Panc1 (cell line): ENCODE data around the gene FHL1. TPM values are rescaled to one million over a fixed set of nuclear protein-coding genes. Genes with fewer than 3 reads are reported as not detected.

Experiments used
- ATAC-seq: fragments of 200-7000 bp; cut with Tn5 transposase; 2 replicates; pipeline ENCODE4 v1.9.1; 2020; ENCODE audit warnings: mild to moderate bottlenecking, moderate library complexity
- BruUV-seq: library from RNA; stranded (reverse); fragments of 400-500 nt; replicated peaks from 2 replicates; lab custom pipeline; 2021; lab: Mats Ljungman, UMichigan
- CTCF ChIA-PET: fragments of 300-600 bp; sonication (Branson Sonifier 250); formaldehyde crosslinking; loops from one replicate; lab custom pipeline; 2022; ENCODE audit warnings: antibody characterized with exemption; lab: Charles Lee
- POLR2A ChIA-PET: fragments of 300-600 bp; sonication (Branson Sonifier 250); formaldehyde crosslinking; loops from one replicate; lab custom pipeline; 2022; ENCODE audit warnings: antibody characterized with exemption; lab: Charles Lee
- DNase-seq: peaks from one replicate; pipeline ENCODE4 v3.0.0-alpha.2; 2010; ENCODE audit warnings: low read depth, low spot score
- H3K27ac ChIP-seq: 2 replicates; pipeline ENCODE4 v1.5.1; 2011; ENCODE audit warnings: mild to moderate bottlenecking, low read length, inconsistent platforms
- H3K27me3 ChIP-seq: fragments of 200-500 bp; sonication (Bioruptor generic); 2 replicates; pipeline ENCODE4 v1.6.0; 2014; ENCODE audit warnings: low read length, inconsistent platforms; ENCODE audit not compliant: control insufficient read depth, insufficient read depth
- H3K36me3 ChIP-seq: fragments of 200-500 bp; sonication (Bioruptor generic); 2 replicates; pipeline ENCODE4 v1.5.1; 2014; ENCODE audit warnings: inconsistent platforms, mild to moderate bottlenecking, low read length, moderate library complexity; ENCODE audit not compliant: control insufficient read depth, insufficient read depth
- H3K4me1 ChIP-seq: 2 replicates; pipeline ENCODE4 v1.5.1; 2011; ENCODE audit warnings: inconsistent platforms, mild to moderate bottlenecking, low read length, moderate library complexity; ENCODE audit not compliant: control insufficient read depth, insufficient read depth
- H3K4me3 ChIP-seq, 2 experiments: 2 replicates each; pipeline ENCODE4 v1.5.1; 2011 to 2012; ENCODE audit warnings: low read depth in 2 of 2, low read length in 2 of 2, mild to moderate bottlenecking in 2 of 2, inconsistent platforms in 1 of 2, moderate library complexity in 1 of 2
- H3K9me3 ChIP-seq: fragments of 200-500 bp; sonication (Bioruptor generic); 2 replicates; pipeline ENCODE4 v1.5.1; 2014; ENCODE audit warnings: low read depth, mild to moderate bottlenecking, inconsistent platforms, low read length, moderate library complexity; ENCODE audit not compliant: control insufficient read depth, insufficient read depth
- POLR2AphosphoS5 ChIP-seq: IDR thresholded peaks from 2 replicates; pipeline ENCODE4 v1.6.1; 2012; ENCODE audit warnings: mild to moderate bottlenecking, low read depth, low read length, moderate library complexity
- SIN3A ChIP-seq: IDR thresholded peaks from 2 replicates; pipeline ENCODE4 v1.6.1; 2012; ENCODE audit warnings: low read depth, mild to moderate bottlenecking, low read length, moderate library complexity, borderline replicate concordance; ENCODE audit not compliant: insufficient read depth
- TCF7L2 ChIP-seq: IDR thresholded peaks from 2 replicates; pipeline ENCODE4 v1.6.1; 2011; ENCODE audit warnings: mild to moderate bottlenecking, low read depth, low read length, inconsistent platforms
- in situ Hi-C: cut with HindIII; loops from 2 replicates; pipeline ENCODE4 v1.10.0; 2016; ENCODE audit warnings: low sequenced_read_pairs, low pct_unique_long_range_greater_than_20kb
- intact Hi-C: fragments of 100-400 bp; cut with micrococcal nuclease; formaldehyde crosslinking; loops from one replicate; pipeline ENCODE4 v1.10.0; 2022; ENCODE audit not compliant: unreplicated experiment
- total RNA-seq: library from RNA; stranded (reverse); gene quantifications from one replicate; pipeline ENCODE4 v1.2.1, GENCODE V29; 2021; ENCODE audit not compliant: unreplicated experiment
- TF ChIP-seq, protein P1 (sequence below): fragments of 450-650 bp; IDR thresholded peaks from 2 replicates; pipeline ENCODE4 v1.5.1; 2017; ENCODE audit warnings: mild to moderate bottlenecking
- TF ChIP-seq, protein P2 (sequence below), 2 experiments: IDR thresholded peaks; 2 replicates each; pipeline ENCODE4 v1.6.1; 2011 to 2012; ENCODE audit warnings: low read depth in 2 of 2, control low read depth in 1 of 2, low read length in 1 of 2, mild to moderate bottlenecking in 1 of 2, moderate library complexity in 1 of 2; ENCODE audit not compliant: insufficient read depth in 1 of 2

The FHL1 gene
- total RNA-seq, 1 experiment from 2014 or later: 67.9 TPM

DNA sequence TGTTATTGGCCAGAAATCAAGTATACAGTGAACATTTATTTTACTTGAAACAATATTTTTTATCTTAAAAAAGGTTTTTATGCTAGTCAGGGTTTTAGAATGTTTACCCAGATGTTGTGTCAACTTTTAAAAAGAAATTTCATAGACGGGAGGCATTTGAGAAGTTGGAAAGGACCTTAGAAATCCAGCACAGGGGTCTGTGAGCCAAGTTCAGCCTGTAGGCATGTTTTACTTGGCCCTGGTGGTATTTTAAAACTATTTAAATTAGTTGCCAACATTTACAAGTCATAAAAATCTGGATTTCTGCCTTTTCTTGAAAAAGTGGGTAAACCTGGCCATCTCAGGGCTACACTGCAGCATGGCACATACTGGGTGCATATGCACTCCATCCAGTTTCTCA, 25.5 kb upstream of the FHL1 start:
- no peaks in the 10 kb centered on the region for H3K9me3 ChIP-seq
- peaks cover 2% of the 10 kb centered on the region; the same call in 1 of the 2 replicates for H3K4me1 ChIP-seq
- in situ Hi-C loops: no loop called here
- BruUV-seq: no TSS peak
- no peaks in the 10 kb centered on the region for H3K36me3 ChIP-seq
- TF ChIP-seq, protein P1, sequence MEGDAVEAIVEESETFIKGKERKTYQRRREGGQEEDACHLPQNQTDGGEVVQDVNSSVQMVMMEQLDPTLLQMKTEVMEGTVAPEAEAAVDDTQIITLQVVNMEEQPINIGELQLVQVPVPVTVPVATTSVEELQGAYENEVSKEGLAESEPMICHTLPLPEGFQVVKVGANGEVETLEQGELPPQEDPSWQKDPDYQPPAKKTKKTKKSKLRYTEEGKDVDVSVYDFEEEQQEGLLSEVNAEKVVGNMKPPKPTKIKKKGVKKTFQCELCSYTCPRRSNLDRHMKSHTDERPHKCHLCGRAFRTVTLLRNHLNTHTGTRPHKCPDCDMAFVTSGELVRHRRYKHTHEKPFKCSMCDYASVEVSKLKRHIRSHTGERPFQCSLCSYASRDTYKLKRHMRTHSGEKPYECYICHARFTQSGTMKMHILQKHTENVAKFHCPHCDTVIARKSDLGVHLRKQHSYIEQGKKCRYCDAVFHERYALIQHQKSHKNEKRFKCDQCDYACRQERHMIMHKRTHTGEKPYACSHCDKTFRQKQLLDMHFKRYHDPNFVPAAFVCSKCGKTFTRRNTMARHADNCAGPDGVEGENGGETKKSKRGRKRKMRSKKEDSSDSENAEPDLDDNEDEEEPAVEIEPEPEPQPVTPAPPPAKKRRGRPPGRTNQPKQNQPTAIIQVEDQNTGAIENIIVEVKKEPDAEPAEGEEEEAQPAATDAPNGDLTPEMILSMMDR: no peak
- TF ChIP-seq POLR2AphosphoS5: no peak
- TF ChIP-seq, protein P2, sequence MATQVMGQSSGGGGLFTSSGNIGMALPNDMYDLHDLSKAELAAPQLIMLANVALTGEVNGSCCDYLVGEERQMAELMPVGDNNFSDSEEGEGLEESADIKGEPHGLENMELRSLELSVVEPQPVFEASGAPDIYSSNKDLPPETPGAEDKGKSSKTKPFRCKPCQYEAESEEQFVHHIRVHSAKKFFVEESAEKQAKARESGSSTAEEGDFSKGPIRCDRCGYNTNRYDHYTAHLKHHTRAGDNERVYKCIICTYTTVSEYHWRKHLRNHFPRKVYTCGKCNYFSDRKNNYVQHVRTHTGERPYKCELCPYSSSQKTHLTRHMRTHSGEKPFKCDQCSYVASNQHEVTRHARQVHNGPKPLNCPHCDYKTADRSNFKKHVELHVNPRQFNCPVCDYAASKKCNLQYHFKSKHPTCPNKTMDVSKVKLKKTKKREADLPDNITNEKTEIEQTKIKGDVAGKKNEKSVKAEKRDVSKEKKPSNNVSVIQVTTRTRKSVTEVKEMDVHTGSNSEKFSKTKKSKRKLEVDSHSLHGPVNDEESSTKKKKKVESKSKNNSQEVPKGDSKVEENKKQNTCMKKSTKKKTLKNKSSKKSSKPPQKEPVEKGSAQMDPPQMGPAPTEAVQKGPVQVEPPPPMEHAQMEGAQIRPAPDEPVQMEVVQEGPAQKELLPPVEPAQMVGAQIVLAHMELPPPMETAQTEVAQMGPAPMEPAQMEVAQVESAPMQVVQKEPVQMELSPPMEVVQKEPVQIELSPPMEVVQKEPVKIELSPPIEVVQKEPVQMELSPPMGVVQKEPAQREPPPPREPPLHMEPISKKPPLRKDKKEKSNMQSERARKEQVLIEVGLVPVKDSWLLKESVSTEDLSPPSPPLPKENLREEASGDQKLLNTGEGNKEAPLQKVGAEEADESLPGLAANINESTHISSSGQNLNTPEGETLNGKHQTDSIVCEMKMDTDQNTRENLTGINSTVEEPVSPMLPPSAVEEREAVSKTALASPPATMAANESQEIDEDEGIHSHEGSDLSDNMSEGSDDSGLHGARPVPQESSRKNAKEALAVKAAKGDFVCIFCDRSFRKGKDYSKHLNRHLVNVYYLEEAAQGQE (IDR thresholded peaks at IDR 0.05; ENCODE audit: insufficient read depth in 1 of 2, low read depth in 2 of 2, low read length in 1 of 2): no peak
- no peak for TF ChIP-seq TCF7L2
- TF ChIP-seq SIN3A: no peak
- no peak for DNase-seq
- ChIA-PET CTCF (no interaction called here), POLR2A (interaction anchor here (0.7 kb wide), 1 partner anchor 148 kb away, joined by 5 read pairs; the partner anchor contains the start of gene MMGT1)
- intact Hi-C loops: no loop called here
- no peak overlapping the region for H3K4me3 ChIP-seq
- no peaks in the 10 kb centered on the region for H3K27me3 ChIP-seq
- no peak for ATAC-seq
- no peak overlapping the region for H3K27ac ChIP-seq

DNA sequence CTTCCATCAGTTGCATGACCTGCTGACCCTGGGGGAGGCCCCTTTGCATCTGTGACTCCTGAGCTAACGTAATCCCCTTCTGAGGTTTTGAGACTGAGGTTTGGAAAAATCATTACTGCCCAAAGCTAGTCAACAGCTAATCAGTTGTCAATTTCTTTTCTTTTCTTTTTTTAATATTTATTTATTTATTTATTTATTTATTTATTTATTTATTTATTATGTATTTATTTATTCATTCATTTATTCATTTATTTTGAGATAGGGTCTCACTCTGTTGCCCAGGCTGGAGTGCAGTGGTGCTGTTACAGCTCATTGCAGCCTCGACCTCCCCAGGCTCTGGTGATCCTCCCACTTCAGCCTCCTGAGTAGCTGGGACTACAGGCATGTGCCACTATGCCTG, 25.1 kb upstream of the FHL1 start:
- H3K27me3 ChIP-seq: no peaks in the 10 kb centered on the region
- intact Hi-C loops (no loop called here), in situ Hi-C loops (no loop called here)
- no peaks in the 10 kb centered on the region for H3K9me3 ChIP-seq
- no peaks in the 10 kb centered on the region for H3K36me3 ChIP-seq
- no peak for ATAC-seq
- TF ChIP-seq TCF7L2 (no peak), SIN3A (no peak)
- no peak for DNase-seq
- peaks cover 3% of the 10 kb centered on the region; the same call in 1 of the 2 replicates for H3K4me1 ChIP-seq
- ChIA-PET POLR2A (interaction anchor here (0.7 kb wide), 1 partner anchor 149 kb away, joined by 5 read pairs; the partner anchor contains the start of gene MMGT1), CTCF (no interaction called here)
- no peak overlapping the region for H3K27ac ChIP-seq
- H3K4me3 ChIP-seq: no peak overlapping the region
- no TSS peak for BruUV-seq

DNA sequence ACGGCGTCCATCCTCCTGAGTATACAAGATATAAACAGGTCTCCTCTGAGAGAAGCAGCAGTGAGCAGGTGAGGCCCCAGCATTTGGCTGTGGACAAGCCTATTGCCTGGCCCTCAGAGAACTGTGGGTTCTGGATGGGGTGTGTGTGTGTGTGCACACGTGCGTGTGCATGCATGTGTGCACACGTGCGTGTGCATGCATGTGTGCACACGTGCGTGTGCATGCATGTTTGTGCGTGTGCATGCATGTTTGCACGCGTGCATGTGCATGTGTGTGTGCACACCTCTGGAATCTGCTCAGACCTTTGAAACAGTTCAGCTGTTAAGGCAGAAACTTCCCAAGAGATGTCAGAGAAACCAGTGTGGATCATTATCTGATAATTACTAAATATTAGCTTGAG, 22.2 kb upstream of the FHL1 start:
- intact Hi-C loops (no loop called here), in situ Hi-C loops (no loop called here)
- Histone ChIP-seq H3K4me3 (no peak overlapping the region), H3K4me1 (peaks cover 6% of the 10 kb centered on the region; the same call in 1 of the 2 replicates), H3K9me3 (no peaks in the 10 kb centered on the region), H3K27ac (no peak overlapping the region), H3K27me3 (no peaks in the 10 kb centered on the region), H3K36me3 (no peaks in the 10 kb centered on the region)
- POLR2A ChIA-PET: no interaction called here
- no peak for TF ChIP-seq SIN3A
- TF ChIP-seq, protein P1: no peak
- TF ChIP-seq, protein P2 (IDR thresholded peaks at IDR 0.05; ENCODE audit: insufficient read depth in 1 of 2, low read depth in 2 of 2, low read length in 1 of 2): no peak
- no peak for TF ChIP-seq POLR2AphosphoS5
- no peak for TF ChIP-seq TCF7L2
- DNase-seq (no peak), ATAC-seq (no peak)
- CTCF ChIA-PET: no interaction called here
- no TSS peak for BruUV-seq
